GM19043 (cell line): ENCODE results near the gene BLCAP.
"Not testable (repeated sequence)": the region's sequence is repeated elsewhere in the genome, so short reads cannot be mapped to it uniquely, and the experiment has no call there.

Source experiments
- ATAC-seq: cut with Tn5 transposase; IDR thresholded peaks from one replicate; pipeline ENCODE4 v1.9.1; 2021; ENCODE audit warnings: low read depth; ENCODE audit not compliant: unreplicated experiment

Gene BLCAP

GRCh38 chr20:37558779-37559178, 31.1 kb upstream of the BLCAP start:
- no peak for ATAC-seq

GRCh38 chr20:37558306-37558705, 30.6 kb upstream of the BLCAP start:
- ATAC-seq = no peak

- ATAC-seq = no peak
These were observed 28.9 kb upstream of the BLCAP start for GRCh38 chr20:37556538-37556937.

GRCh38 chr20:37554721-37555298, 27.1 kb upstream of the BLCAP start:
- ATAC-seq = not testable (repeated sequence)

- ATAC-seq = no peak
These were observed 24.7 kb upstream of the BLCAP start for GRCh38 chr20:37552415-37552814.

- not testable (repeated sequence) for ATAC-seq
These were observed 24.0 kb upstream of the BLCAP start for GRCh38 chr20:37551660-37552059.

- ATAC-seq = not testable (repeated sequence)
These were observed 22.6 kb upstream of the BLCAP start for GRCh38 chr20:37550101-37550920.

- ATAC-seq = no peak
These were observed 20.2 kb upstream of the BLCAP start for GRCh38 chr20:37547912-37548311.

GRCh38 chr20:37545516-37545915, 17.8 kb upstream of the BLCAP start:
- ATAC-seq = no peak

- no peak for ATAC-seq
These were observed 16.7 kb upstream of the BLCAP start for GRCh38 chr20:37544386-37544785.

GRCh38 chr20:37543828-37544227, 16.2 kb upstream of the BLCAP start:
- ATAC-seq = no peak

GRCh38 chr20:37542281-37542680, 14.6 kb upstream of the BLCAP start:
- ATAC-seq = no peak

- no peak for ATAC-seq
These were observed 13.7 kb upstream of the BLCAP start for GRCh38 chr20:37541326-37541725.

GRCh38 chr20:37540838-37541237, 13.2 kb upstream of the BLCAP start:
- not testable (repeated sequence) for ATAC-seq

GRCh38 chr20:37540001-37540400, 12.3 kb upstream of the BLCAP start:
- no peak for ATAC-seq

GRCh38 chr20:37539424-37539823, 11.7 kb upstream of the BLCAP start:
- ATAC-seq = no peak

- ATAC-seq = no peak
These were observed 10.3 kb upstream of the BLCAP start for GRCh38 chr20:37538003-37538402.

- ATAC-seq = no peak
These were observed 9.8 kb upstream of the BLCAP start for GRCh38 chr20:37537505-37537904.

- ATAC-seq = no peak
These were observed 7.9 kb upstream of the BLCAP start for GRCh38 chr20:37535443-37536132.

GRCh38 chr20:37534401-37535157, 6.9 kb upstream of the BLCAP start:
- no peak for ATAC-seq

GRCh38 chr20:37533154-37533715, 5.6 kb upstream of the BLCAP start:
- ATAC-seq = no peak
